Measurements from ENCODE around the gene IKBKE.

IKBKE gene

DNA sequence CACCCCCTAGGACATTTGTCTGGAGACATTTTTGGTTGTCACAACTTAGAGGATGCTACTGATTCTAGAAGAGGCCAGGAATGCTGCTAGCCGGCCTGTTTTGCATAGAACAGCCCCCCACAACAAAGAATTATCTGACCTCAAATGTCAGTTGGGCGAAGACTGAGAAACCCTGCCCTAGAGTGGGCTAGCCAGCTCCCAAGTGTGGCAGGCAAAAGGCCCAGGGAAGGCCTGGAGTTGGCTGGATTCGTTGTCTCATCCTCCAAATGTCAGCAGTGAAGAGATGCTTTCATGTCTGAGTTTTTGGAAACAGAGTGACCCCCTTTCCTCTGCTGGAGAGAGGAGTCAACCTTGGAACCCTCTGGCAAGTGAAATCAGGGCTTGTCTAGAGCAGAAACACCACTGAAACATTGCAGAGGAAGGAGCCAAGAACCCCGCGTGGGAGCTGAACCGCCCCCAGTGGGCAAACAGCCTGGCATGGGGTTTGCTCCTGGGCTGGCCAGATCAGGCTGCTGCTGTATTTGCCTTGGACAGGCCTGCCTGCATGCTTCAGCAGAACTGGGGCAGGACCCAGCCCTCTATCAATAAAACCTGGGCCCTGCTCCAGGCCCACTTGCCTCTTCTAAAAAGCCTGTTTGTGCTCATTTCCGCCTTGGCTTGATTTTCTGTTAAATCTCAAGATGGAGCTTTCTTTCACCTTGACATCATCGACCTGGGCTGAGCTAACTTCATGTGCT is 69.9 kb downstream of the IKBKE start:
- TF ChIP-seq, protein P1, sequence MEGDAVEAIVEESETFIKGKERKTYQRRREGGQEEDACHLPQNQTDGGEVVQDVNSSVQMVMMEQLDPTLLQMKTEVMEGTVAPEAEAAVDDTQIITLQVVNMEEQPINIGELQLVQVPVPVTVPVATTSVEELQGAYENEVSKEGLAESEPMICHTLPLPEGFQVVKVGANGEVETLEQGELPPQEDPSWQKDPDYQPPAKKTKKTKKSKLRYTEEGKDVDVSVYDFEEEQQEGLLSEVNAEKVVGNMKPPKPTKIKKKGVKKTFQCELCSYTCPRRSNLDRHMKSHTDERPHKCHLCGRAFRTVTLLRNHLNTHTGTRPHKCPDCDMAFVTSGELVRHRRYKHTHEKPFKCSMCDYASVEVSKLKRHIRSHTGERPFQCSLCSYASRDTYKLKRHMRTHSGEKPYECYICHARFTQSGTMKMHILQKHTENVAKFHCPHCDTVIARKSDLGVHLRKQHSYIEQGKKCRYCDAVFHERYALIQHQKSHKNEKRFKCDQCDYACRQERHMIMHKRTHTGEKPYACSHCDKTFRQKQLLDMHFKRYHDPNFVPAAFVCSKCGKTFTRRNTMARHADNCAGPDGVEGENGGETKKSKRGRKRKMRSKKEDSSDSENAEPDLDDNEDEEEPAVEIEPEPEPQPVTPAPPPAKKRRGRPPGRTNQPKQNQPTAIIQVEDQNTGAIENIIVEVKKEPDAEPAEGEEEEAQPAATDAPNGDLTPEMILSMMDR (conservative IDR thresholded peaks at IDR 0.05): no peak
- TF ChIP-seq ZFX (IDR thresholded peaks at IDR 0.05): 0 out of 2 replicates have a peak, but pooled peaks have one; percentile 34
- peak overlapping the region; percentile 91 for H3K27ac ChIP-seq

DNA sequence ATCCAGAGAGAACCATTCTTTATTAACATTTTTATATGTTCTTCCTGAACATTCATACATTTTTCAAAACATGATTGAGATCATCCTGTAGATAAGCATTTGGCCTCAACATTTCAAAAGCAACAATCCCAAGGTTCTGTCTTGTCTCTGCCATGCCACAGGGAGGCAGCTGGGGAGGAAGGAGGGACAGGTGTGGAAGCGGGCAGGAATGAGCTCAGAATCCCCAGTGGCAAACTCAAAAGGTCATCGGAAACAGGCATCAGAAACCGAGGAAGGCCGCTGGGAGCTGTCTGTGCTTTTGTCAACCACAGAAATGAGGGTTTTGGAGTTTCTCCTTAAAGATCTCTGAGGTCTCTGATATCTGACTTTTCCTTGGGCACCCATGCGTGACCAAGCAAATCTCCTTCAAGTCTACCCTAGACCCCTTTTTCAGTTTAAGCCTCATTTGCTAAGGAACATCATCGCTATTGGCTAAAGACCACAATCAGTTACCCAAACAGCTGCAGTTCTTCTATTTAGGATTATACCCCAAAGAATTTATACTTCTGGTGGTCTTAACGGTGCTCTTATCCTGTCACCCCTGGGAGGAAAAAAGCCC is 71.1 kb downstream of the IKBKE start:
- peak overlapping the region; percentile 91 for H3K27ac ChIP-seq
- TF ChIP-seq, protein P1 (conservative IDR thresholded peaks at IDR 0.05): no peak

DNA sequence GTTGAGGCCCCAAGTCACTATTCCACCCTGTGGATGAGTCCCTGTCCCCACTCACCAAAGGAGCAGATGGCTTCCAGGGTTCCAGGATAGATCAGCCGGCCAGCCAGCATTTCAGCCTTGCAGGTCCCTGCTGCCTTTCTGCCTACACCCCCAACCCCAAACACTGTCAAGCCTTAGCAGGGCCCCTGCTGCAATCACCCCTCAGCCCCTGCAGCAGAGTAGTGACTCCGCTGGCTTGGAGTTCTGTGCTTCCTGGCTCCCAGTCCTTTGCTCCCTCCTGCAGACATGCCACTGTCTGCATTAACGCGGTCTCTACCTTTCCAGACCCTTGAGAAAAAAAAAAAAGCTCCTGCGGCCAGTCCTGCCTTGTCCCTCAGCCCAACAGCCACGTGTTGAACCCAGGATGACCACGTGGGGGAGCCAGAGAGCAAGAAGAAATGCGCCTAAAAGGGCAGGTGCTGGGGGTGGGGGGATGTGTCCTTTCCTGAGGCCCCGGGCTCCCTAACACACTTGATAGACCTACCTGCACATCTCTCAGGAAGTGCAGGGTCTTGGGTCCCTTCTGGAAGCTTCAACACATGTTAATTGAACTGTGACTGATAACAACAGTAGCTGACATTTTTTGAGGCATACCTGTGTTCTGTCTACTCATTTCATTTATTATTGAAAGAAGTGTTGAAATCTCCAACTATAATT is 74.4 kb downstream of the IKBKE start:
- TF ChIP-seq, protein P1 (conservative IDR thresholded peaks at IDR 0.05): peak; percentile 97
- TF ChIP-seq ZFX (IDR thresholded peaks at IDR 0.05): no peak
- peak overlapping the region; percentile 17; the same call in 1 of the 2 replicates for H3K27ac ChIP-seq

DNA sequence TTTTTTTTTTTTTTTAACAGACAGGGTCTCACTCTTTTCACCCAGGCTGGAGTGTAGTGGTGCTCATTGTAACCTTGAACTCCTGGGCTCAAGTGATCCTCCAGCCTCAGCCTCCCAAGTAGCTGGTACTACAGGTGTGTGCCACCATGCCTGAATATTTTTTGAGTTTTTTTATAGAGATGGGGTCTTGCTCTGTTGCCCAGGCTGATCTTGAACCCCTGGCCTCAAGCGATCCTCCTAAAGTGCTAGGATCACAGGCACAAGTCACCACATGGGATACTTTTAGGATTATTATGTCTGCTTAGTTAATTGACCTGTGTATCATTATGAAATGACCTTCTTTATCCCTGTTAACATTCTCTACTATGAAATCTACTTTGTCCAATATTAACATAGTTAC is 75.1 kb downstream of the IKBKE start:
- TF ChIP-seq, protein P1 (conservative IDR thresholded peaks at IDR 0.05): no peak
- no peak for TF ChIP-seq ZFX (IDR thresholded peaks at IDR 0.05)
- no peak overlapping the region for H3K27ac ChIP-seq
